HG03521 (cell line): ENCODE data around the gene C2CD5.
"Not testable (repeated sequence)": the region's sequence is repeated elsewhere in the genome, so short reads cannot be mapped to it uniquely, and the experiment has no call there.

Experiments
- ATAC-seq: cut with Tn5 transposase; IDR thresholded peaks from one replicate; pipeline ENCODE4 v1.9.1; 2021; ENCODE audit warnings: mild to moderate bottlenecking, moderate library complexity; ENCODE audit not compliant: unreplicated experiment

C2CD5 gene

GRCh38 chr12:22536346-22536945 lies 7.9 kb downstream of the C2CD5 start:
- no peak for ATAC-seq

GRCh38 chr12:22535478-22535877 lies 8.9 kb downstream of the C2CD5 start:
- ATAC-seq, result no peak

- no peak for ATAC-seq
Observed at GRCh38 chr12:22535038-22535437, 9.3 kb downstream of the C2CD5 start.

- peak; percentile 54 for ATAC-seq
Observed at GRCh38 chr12:22533155-22533554, 11.2 kb downstream of the C2CD5 start.

DNA sequence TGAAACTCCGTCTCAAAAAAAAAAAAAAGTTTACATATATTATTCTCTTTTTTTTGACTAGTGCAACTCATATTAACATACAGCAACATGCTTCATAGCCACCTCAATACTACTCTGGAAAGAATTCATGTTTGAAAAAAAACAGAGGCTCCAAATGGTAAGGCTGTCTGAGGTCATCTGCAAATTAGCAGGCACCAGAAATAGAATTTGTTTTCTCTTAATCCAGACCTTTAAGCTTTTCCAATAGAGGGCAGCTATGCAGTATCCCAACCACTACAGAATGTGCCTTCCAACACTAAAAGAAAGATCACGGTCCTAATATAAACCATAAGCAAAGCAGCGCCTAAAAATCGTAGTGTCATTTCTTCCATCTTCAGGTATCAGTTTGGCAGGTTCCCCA lies 12.0 kb downstream of the C2CD5 start:
- ATAC-seq, result no peak

DNA sequence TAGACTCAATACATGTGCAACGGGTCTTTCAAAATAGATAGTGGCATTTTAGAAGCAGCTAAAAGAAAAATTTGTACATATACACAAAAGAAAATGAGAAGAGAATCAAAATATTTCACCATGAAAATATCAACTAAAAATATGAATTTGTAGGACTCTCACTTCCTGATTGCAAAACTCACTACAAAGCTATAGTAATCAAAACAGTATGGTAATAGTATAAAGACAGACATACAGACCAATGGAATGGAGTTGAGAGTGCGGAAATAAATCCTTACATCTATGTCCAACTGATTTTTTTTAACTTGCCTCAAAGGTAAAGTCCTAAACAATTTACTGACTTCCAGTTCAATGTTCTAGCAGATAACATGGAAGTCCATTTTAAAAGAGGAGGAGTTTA lies 13.1 kb downstream of the C2CD5 start:
- no peak for ATAC-seq

GRCh38 chr12:22529281-22530060 lies 14.9 kb downstream of the C2CD5 start:
- peak; percentile 43 for ATAC-seq

GRCh38 chr12:22527999-22528398 lies 16.3 kb downstream of the C2CD5 start:
- ATAC-seq, result no peak

- no peak for ATAC-seq
Observed at GRCh38 chr12:22526836-22527235, 17.5 kb downstream of the C2CD5 start.

GRCh38 chr12:22525426-22525825 lies 18.9 kb downstream of the C2CD5 start:
- ATAC-seq, result no peak

DNA sequence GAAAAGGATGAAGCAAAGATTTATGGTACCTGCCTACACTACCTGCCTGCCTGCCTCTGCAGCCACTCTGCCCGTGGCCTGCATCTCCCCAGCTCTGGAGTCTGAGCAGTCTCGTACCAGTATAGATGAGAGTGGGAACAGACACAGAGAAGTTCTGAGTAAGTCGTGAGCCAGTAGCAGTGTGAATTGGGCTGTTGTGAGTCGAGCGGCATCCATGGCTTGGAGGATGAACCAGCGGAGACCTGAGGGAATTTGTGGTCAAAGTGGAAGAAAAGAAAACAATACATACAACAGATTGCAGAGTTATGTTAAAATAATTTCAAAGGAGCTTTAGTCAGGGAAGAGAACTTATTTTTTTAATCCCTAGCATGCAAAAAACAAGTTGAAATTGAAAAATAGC lies 25.3 kb downstream of the C2CD5 start:
- ATAC-seq, result no peak

GRCh38 chr12:22518060-22518719 lies 26.2 kb downstream of the C2CD5 start:
- no peak for ATAC-seq

GRCh38 chr12:22514875-22515274 lies 29.5 kb downstream of the C2CD5 start:
- ATAC-seq, result no peak

- ATAC-seq, result no peak
Observed at GRCh38 chr12:22505826-22506225, 38.5 kb downstream of the C2CD5 start.

DNA sequence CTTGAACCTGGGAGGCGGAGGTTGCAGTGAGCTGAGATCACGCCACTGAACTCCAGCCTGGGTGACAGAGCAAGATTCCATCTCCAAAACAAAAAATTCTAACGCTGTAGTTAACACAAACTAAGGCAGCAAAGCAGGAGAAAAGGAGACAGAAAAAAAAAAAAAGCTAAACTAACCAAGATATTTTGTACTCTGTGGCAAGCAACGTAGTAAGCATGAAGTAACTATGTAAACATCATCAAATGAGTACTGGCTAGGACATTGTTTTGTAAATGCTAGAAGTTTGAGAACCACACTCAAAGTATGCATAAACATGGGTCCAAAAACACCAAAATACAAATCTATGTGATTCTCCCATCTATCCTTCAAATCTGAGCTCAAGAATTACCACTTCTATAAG lies 44.2 kb downstream of the C2CD5 start:
- no peak for ATAC-seq

DNA sequence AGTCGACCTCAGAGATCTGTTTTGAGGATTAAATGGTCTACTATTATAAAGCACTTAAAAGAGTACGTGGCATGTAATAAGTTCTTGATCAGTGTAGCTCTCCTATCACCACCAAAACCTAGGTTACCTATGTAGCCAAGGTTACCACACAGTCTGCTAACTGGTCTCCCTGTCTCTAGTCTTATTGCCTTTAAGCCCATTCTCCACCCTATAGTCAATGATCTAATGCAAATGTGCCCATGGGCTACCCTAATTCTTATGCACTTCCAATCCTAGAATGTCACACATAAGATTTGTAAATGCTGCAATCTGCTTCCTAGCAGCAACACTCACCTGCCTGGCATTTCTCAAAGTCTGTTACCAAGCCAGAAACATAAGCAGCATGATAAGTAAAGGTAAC lies 44.9 kb downstream of the C2CD5 start:
- ATAC-seq, result no peak

DNA sequence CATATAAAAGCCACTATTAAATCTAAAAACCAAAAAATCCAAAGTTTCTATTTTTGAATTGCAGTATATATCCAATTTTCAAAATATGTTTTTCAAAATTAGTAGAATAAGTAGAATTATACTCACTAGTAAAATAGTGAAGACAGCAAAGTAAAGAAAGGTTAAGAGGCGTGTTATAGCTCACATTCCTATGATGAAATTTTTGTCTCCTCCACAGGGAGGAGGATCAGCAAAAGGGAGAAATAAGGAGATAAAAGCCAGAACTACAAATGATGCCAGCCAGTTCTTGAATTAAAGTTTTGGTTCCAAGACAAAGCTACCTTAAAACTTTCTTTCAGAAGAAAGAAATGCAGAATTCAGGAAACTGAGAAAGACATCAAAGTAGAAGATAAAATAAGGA lies 50.0 kb downstream of the C2CD5 start:
- no peak for ATAC-seq

DNA sequence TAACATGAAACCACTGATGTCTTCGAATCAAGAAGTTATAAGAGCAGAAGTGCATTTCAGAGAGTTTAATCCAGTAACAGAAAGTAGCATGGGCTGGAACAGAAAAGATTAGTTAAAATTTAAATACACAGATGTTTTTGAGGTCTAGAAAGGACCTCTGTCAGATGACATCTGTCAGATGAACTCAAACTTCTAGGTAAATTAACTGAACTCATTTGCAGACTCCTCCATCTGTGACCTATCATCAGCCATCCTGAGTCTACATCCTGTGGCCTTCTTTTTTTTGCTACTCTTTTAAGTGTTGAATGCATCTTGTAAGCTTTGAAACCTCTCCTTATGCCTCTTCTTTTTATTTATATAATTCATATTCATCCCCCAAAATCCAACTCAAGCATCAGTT lies 53.3 kb downstream of the C2CD5 start:
- ATAC-seq, result no peak

DNA sequence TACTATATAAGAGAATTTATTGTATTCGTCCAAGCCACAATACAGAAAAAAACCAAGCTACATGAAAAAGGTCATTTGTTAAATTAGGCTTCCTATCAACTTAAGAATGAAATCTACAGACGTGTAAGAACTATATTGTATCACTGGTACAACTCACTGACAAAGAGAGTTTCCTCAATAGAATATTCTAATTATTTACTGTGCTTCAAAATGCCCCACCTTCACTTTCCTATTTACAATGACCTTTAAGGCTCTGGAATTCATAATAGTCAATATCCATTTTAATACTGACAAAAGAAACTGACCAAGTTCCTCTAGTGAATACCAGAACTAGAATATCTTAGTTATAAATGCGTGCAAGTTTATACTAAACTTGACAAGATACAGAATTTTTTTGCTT lies 55.9 kb downstream of the C2CD5 start:
- no peak for ATAC-seq

DNA sequence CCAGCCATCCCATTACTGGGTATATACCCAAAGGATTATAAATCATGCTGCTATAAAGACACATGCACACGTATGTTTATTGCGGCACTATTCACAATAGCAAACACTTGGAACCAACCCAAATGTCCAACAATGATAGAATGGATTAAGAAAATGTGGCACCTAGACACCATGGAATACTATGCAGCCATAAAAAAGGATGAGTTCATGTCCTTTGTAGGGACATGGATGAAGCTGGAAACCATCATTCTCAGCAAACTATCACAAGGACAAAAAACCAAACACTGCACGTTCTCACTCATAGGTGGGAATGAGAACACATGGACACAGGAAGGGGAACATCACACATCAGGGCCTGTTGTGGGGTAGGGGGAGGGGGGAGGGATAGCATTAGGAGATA lies 56.7 kb downstream of the C2CD5 start:
- not testable (repeated sequence) for ATAC-seq

DNA sequence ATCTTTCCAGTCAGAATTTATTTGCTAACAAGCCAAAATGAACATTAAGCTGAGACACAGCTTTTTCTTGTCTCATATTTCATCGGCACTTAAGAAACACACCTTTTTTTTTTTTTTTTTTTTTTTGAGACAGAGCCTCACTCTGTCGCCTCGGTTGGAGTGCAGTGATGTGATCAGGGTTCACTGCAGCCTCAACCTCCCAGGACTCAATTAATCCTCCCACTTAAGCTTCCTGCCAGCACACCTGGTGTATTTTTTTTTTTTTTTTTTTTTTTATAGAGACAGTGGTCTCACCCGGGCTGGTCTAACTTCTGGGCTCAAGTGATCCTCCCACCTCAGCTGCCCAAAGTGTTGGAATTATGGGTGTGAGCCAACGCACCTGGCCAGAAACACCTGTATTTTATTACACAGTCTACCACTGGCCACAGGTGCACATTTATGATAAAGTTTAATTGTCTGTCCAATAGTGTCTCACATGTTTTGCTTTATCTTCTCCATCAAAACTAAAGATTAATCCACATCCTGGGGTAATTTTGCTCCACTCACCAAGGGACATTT lies 62.7 kb downstream of the C2CD5 start:
- ATAC-seq, result no peak

- ATAC-seq, result not testable (repeated sequence)
Observed at GRCh38 chr12:22480814-22481213, 63.5 kb downstream of the C2CD5 start.
